Epidermal melanocyte (primary cell): ENCODE measurements around the gene PAK6.

ENCODE experiments used
- DNase-seq: peaks from one replicate; pipeline ENCODE4 v3.0.0; 2011; ENCODE audit warnings: low spot score; ENCODE audit not compliant: insufficient read length

PAK6 gene

DNA sequence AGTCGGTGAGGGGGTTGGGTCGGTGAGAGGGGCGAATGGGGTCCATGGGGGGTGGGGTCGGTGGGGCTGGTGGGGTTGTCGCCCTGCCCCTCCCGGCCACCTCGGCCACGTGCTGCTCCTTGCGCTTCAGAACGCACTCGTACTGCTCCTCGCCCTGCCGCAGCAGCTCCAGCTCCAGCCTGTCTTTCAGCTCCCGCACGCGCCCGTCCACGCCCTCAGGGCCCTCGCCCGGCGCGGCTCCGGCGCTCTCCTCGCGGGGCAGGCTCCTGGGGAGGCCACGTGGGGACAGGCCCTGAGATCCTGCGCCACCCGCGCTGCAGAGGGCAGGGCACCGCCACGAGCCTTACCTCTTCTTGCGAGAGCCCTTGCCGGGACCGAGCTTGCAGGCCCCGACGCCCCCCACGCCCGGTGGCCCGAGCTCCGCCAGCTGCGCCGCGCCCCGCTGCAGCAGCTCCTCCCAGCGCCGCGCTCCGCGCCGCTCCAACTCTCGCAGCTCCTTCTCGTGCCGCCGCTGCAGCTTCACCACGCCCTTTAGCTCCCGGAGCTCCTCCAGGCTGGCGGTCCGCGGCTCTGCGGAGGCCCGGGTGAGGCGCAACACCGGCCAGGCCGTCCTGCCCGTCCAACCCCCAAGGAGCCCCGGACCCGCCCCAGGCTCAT is 52.2 kb downstream of the PAK6 start:
- peak; percentile 67 for DNase-seq

DNA sequence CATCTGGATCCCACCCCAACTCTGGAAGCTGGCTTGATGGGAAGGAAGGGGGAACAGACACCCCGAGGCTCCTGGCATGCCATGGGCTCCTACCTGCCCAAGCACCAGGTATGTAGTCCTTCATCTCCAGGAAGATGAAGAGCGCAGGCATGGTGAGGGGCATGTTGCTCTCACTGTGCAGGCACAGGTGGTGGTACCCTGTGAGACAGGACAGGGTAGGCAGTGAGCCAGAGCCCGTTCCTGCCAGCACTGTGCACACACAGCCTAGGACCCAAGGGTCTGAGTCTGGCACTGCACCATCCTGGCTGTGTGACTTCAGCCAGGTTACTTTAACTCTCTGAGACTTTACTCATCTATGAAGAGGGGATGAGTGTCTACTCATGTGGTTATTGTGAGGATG is 53.4 kb downstream of the PAK6 start:
- DNase-seq = no peak

GRCh38 chr15:40293006-40293405 is 54.1 kb downstream of the PAK6 start:
- DNase-seq = no peak

DNA sequence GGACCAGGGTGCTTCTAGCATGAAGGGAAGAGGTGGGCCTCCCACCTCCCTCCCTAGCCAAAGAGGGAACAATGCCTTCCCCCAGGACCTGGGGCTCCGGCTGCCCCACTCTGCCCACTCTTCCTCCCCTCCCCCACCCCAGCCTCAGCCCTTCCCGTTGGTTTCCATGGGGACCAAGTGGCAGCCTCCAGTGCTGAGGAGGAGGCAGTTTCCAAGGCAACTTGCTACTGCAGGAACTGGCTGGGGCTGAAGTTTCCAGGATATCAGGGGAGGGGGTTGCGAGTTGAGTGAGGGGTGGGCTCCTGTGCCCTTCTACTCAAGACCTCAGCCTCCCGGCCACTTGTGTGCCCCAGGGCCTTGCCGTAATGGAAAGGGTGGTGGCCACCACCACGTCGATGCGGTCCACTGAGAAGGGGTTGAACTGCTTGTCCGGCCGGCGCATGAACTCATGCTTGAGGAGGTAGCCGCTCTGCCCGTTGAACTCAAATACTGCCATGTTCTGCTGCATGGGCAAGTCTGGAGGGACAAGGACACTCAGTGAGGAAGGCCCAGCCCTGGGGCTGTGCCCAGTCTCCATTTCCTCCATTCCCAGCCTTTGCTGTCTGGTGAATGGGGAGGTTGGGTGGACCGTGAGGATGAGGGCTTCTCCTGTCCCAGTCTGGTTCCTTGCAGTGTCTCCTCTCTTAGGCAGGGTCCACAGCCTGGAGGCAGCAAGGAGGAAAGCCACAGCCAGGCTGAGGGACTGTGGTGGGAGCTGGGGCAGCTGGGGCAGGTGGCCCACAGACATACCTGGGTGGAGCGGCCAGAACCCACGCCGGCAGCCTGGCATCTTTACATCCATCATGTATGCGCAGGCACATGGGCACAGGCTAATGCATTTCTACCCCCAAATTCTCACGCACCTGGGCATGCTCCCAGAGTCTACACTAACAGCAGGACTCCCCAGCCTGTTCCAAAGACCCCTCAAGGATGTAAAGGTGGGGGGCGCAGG is 55.3 kb downstream of the PAK6 start:
- DNase-seq = no peak

GRCh38 chr15:40295297-40295696 is 56.4 kb downstream of the PAK6 start:
- DNase-seq = no peak

- no peak for DNase-seq
Measured at GRCh38 chr15:40295877-40296560, 57.2 kb downstream of the PAK6 start.

GRCh38 chr15:40296561-40297230 is 57.8 kb downstream of the PAK6 start:
- no peak for DNase-seq

DNA sequence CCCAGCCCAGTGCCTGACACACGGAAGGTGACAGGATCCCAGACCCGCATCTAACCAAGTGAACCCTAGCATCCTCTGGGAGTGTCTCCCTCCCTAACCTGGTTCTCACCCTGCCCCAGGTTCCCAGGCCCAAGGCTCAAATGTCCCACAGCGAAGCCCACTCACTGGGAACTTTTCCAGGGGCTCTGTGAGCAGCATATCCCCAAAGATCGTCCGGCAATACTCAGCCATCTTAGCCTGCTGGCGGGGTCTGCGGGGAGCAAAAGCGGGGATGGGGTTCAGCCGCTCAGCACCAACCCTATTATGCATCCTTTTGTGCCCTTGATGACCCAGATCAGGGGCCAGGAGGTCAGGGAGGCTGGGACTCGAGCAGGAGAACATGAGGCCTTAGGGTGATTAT is 58.5 kb downstream of the PAK6 start:
- no peak for DNase-seq

DNA sequence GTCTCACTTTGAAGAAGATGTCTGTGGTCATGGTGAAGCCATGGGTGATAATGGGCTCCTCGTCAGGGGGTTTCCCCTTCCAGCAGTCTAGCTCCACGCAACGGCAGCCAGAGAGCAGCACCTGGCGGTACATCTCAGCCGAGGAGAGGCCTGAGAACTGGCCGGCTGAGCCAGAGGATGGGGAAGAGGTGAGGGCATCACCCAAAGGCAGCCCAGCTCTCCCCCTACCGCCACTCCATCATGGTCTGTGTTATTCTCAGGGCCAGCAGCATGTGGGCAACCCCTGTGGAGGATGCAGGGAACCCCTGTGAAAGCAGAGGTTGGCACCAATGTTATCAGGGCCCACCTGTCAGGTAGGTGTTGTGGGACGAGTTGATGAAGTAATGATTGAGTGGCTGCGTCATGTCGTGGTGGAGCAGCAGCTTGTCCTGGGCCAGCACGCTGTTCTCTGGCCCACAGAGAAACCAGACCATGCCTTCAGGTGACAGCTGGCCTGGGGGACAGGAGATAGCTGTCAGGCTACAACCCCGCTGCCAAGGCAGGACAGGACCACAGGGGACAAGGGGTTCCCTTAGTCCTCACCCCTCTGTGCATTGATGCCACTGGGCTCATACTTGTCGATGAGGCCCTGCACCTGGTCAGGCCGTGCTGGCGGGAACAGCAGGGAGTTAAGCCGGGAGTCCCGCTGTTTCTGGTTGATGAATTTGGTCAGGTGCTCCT is 59.5 kb downstream of the PAK6 start:
- DNase-seq = no peak

DNA sequence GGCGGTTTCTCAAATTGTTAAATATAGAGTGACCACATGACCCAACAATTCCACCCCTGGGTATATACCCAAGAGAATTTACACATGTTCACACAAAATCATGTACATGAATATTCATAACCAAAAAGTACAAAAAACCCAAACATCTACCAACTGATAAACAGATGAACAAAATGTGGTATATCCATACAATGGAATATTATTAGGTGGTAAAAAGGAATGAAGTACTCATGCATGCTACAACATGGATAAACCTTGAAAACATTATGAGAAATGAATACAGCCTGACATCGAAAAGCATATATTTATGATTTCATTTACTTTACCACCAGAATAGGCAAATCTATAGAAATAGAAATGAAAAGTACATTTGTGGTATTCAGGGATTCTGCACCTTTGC is 61.5 kb downstream of the PAK6 start:
- DNase-seq = no peak

DNA sequence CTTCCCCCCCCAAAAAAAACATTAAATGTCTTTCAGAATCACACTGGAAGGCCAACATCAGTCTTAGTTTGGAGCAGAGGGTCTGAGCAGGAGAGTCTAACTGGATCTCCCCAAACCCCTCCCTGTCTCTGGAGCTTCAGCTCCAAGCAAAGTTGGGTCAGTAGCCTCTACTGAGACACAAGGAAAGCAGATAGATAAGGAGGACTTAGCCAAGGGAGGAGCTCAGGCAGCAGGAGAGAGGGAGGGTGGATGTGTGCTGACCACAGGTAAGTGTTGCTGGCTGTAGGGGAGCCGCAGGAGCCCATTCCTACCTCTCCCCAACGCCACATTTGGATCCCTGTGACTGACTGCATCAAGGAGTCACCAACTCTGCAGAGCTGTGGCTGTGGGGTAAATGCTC is 61.9 kb downstream of the PAK6 start:
- no peak for DNase-seq

GRCh38 chr15:40301467-40302179 is 62.8 kb downstream of the PAK6 start:
- no peak for DNase-seq

DNA sequence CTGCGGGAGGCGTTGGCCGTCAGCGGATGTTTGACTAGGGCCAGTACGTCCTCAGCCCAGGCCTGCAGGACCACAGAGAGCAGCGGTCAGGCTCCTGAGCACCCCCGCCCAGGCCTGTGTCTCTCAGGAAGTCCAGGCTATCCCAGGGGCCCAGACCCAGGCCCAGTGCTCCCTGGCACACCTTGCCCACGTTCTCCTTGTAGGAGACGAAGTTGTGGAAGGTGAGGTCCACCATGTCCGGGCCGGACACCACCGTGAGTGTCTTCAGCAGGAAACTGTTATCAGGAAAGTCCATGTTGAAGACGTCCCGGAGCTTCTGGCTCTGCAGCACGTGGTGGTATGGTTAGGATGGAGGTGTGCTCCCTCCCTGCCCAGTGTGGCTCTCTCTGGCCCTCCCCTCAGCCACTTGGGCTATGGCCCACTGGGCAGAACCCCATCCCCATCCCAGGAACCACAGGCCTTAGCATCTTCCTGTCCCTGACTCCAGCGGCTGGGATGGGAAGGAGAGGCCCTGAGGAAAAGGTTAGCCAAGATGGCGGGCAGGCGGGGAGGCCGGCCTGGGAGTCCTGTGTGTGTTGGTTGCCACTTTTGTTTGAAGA is 63.5 kb downstream of the PAK6 start:
- no peak for DNase-seq

- DNase-seq = no peak
Measured at GRCh38 chr15:40302981-40303380, 64.1 kb downstream of the PAK6 start.

- no peak for DNase-seq
Measured at GRCh38 chr15:40303576-40303975, 64.7 kb downstream of the PAK6 start.

DNA sequence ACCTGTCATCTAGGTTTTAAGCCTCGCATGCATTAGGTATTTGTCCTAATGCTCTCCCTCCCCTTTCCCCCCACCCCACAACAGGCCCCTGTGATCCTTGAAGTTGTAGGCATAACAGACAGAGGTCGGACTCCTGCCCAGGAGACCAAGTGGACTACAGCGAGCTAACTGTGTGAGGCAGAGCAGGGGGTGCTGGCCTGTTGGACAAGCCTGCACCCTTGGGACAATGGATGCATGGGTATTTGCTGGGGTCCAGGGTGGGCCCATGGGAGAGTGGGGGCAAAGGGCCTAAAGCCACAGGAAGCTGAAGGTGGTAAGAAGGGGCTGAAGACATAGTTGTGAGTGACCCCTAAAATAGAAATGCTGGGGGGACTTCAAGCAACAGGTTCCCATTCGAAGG is 66.4 kb downstream of the PAK6 start:
- no peak for DNase-seq

DNA sequence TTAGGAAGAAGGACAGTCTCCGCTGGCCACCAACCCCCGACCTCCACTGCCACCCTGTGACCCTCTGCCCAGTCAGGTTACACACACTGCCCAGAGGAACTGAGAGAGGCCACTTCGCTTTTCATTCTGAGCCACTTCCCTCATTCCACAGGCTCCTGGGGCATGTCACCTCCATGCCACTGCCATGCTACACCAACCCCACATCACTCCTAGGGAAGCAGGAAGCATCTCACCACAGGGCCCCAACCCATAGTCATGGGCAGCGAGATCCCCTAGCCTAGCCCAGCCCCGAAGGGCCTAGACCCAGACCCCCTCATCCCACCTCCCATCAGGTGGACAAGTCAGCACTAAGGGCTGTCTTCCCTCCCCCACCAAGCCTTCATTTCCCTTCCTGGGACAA is 67.5 kb downstream of the PAK6 start:
- DNase-seq = no peak

DNA sequence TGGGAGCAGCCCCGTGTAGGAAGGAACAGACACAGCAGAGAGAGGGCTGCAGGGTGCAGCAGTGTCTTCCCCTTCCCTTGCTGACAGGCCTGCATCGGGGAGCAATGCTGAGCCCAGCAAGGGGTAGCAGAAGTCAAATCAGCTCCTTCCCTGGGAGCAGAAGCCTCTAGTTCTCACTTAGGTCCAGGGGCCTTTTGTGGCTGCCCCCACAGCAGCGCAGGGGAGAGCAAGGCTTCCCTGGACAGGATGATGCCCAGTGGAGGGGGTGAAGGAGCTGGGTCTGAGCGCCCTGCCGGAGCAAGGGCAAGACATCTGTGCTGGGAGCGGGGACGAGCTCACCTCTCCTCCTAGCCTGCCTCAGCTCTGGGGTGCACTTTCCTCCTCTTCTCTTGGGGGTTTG is 68.0 kb downstream of the PAK6 start:
- DNase-seq = no peak

GRCh38 chr15:40307421-40308211 is 68.8 kb downstream of the PAK6 start, which contains the start of gene PLCB2:
TSS of gene PLCB2 (minus strand) at chr15:40307935. CDS start at chr15:40307672, 263 bp downstream.
- DNase-seq = no peak
